Neuronal stem cell (in vitro differentiated cells): Measurements from ENCODE around the gene PKP2. TPM values are rescaled to one million over a fixed set of nuclear protein-coding genes. Genes with fewer than 3 reads are reported as not detected.

ENCODE experiments used
- DNase-seq: peaks from one replicate; pipeline ENCODE4 v3.0.0-alpha.2; 2013; ENCODE audit warnings: low spot score
- H2AFZ ChIP-seq: one replicate; pipeline ENCODE4 v1.6.1; 2013; ENCODE audit warnings: mild to moderate bottlenecking, low read length, inconsistent platforms
- H2AK5ac ChIP-seq: 2 replicates; pipeline ENCODE4 v1.6.1; 2013; ENCODE audit warnings: low read depth, mild to moderate bottlenecking, inconsistent platforms, low read length, moderate library complexity, mixed read lengths
- H2BK120ac ChIP-seq: 2 replicates; pipeline ENCODE4 v1.6.1; 2013; ENCODE audit warnings: low read depth, mild to moderate bottlenecking, inconsistent platforms, low read length, moderate library complexity, mixed read lengths
- H2BK12ac ChIP-seq: one replicate; pipeline ENCODE4 v1.6.1; 2013; ENCODE audit warnings: low read length, inconsistent platforms
- H2BK15ac ChIP-seq: 2 replicates; pipeline ENCODE4 v1.6.1; 2013; ENCODE audit warnings: mild to moderate bottlenecking, low read length, inconsistent platforms, mixed read lengths
- H2BK5ac ChIP-seq: one replicate; pipeline ENCODE4 v1.6.1; 2013; ENCODE audit warnings: inconsistent platforms, mild to moderate bottlenecking, low read length, moderate library complexity
- H3K14ac ChIP-seq: one replicate; pipeline ENCODE4 v1.6.1; 2013; ENCODE audit warnings: low read length, inconsistent platforms
- H3K18ac ChIP-seq: 2 replicates; pipeline ENCODE4 v1.6.1; 2013; ENCODE audit warnings: low read length, inconsistent platforms
- H3K23ac ChIP-seq: 2 replicates; pipeline ENCODE4 v1.6.1; 2013; ENCODE audit warnings: low read depth, mild to moderate bottlenecking, mixed read lengths, low read length, inconsistent platforms; ENCODE audit not compliant: poor library complexity
- H3K27ac ChIP-seq: replicated peaks from 3 replicates; pipeline ENCODE4 v1.5.1; 2013; ENCODE audit warnings: low read length, inconsistent platforms
- H3K27me3 ChIP-seq, 3 experiments: 2 replicates each; pipeline ENCODE4 v1.6.1; 2013; ENCODE audit warnings: low read length in 3 of 3, mild to moderate bottlenecking in 2 of 3, inconsistent platforms in 1 of 3, low read depth in 1 of 3, mixed read lengths in 1 of 3, moderate library complexity in 1 of 3; ENCODE audit not compliant: control insufficient read depth in 3 of 3, insufficient read depth in 3 of 3
- H3K36me3 ChIP-seq, 2 donors: replicated peaks in 1 of 2; 2 replicates each; pipeline ENCODE4 v1.6.1; 2013; ENCODE audit warnings: low read length in 2 of 2; ENCODE audit not compliant: control insufficient read depth in 2 of 2, insufficient read depth in 2 of 2
- H3K4ac ChIP-seq: 2 replicates; pipeline ENCODE4 v1.6.1; 2013; ENCODE audit warnings: inconsistent platforms, mild to moderate bottlenecking, low read length, moderate library complexity
- H3K4me1 ChIP-seq, 2 donors: 1 replicate in 1 of 2; 2 replicates in 1 of 2; pipeline ENCODE4 v1.6.1; 2013; ENCODE audit warnings: low read length in 2 of 2, low read depth in 1 of 2; ENCODE audit not compliant: control insufficient read depth in 2 of 2, insufficient read depth in 1 of 2
- H3K4me2 ChIP-seq: one replicate; pipeline ENCODE4 v1.6.1; 2013; ENCODE audit warnings: mild to moderate bottlenecking, low read length, inconsistent platforms; ENCODE audit not compliant: insufficient read depth, poor library complexity, severe bottlenecking
- H3K4me3 ChIP-seq, 2 donors: 2 replicates each; pipeline ENCODE4 v1.5.1; 2013; ENCODE audit warnings: low read length in 2 of 2, mild to moderate bottlenecking in 2 of 2, inconsistent platforms in 1 of 2, moderate library complexity in 1 of 2
- H3K79me1 ChIP-seq: one replicate; pipeline ENCODE4 v1.6.1; 2013; ENCODE audit warnings: low read depth, mild to moderate bottlenecking, inconsistent platforms, low read length, moderate library complexity
- H3K9ac ChIP-seq: one replicate; pipeline ENCODE4 v1.6.1; 2013; ENCODE audit warnings: mild to moderate bottlenecking, low read depth, low read length, inconsistent platforms; ENCODE audit not compliant: poor library complexity
- H3K9me3 ChIP-seq, 2 donors: replicated peaks in 1 of 2; 2 replicates each; pipeline versions ENCODE3 to v1.6.1; 2013; ENCODE audit warnings: low read length in 2 of 2, mild to moderate bottlenecking in 2 of 2, inconsistent platforms in 1 of 2, low read depth in 1 of 2, mixed read lengths in 1 of 2, moderate library complexity in 1 of 2; ENCODE audit not compliant: control insufficient read depth in 2 of 2, insufficient read depth in 1 of 2
- H4K8ac ChIP-seq: one replicate; pipeline ENCODE4 v1.6.1; 2013; ENCODE audit warnings: low read depth, mild to moderate bottlenecking, inconsistent platforms, low read length, moderate library complexity
- H4K91ac ChIP-seq: one replicate; pipeline ENCODE4 v1.6.1; 2013; ENCODE audit warnings: low read length, low read depth, mild to moderate bottlenecking, inconsistent platforms; ENCODE audit not compliant: poor library complexity
- WGBS, 2 donors: extraction: QIAGEN DNeasy Blood & Tissue Kit; methylation state at CpG; one replicate each; pipeline ENCODE4 v1.1.7; 2013; ENCODE audit warnings: missing lambda C conversion rate in 2 of 2, mixed read lengths in 1 of 2; ENCODE audit not compliant: insufficient read length in 2 of 2, insufficient replicate concordance in 1 of 2; ENCODE audit errors: extremely low coverage in 2 of 2; 5-methylcytosine and 5-hydroxymethylcytosine counted together
- polyA plus RNA-seq, 2 experiments: library from polyadenylated mRNA; stranded (reverse); fragments of 200-250 nt; gene quantifications; one replicate each; pipeline ENCODE4 v1.2.3, GENCODE V29; 2013

Gene PKP2
- 6.1 TPM for polyA plus RNA-seq (2013, experiment 1 of 2)
- 6.5 TPM for polyA plus RNA-seq (2013, experiment 2 of 2)

GRCh38 chr12:32896432-32897280, at the start of gene PKP2:
Gene PKP2 (minus strand): TSS chr12:32896777. CDS start chr12:32896731, 46 bp downstream.
- Histone ChIP-seq H2AK5ac (no peak within 1 kb of the TSS), H3K4me3 (peak within 1 kb of the TSS; percentile 67 to 98), H3K27me3 (peaks cover 0 to 45% (median 8%) of the 10 kb centered on the region in 3 experiments), H3K79me1 (no peaks in the 10 kb centered on the region), H3K4me2 (peak within 1 kb of the TSS; percentile 96), H2BK120ac (no peak within 1 kb of the TSS), H2BK12ac (no peak within 1 kb of the TSS), H3K27ac (no peak within 1 kb of the TSS), H4K8ac (peak within 1 kb of the TSS; percentile 24), H3K9me3 (no peaks in the 10 kb centered on the region), H4K91ac (no peak within 1 kb of the TSS), H3K4me1 (peaks cover 6 to 7% of the 10 kb centered on the region in 2 donors), H3K9ac (peak within 1 kb of the TSS; percentile 85), H2BK5ac (peak within 1 kb of the TSS; percentile 67), H3K14ac (peak within 1 kb of the TSS; percentile 10), H3K36me3 (no peaks in the 10 kb centered on the region), H3K23ac (peak within 1 kb of the TSS; percentile 86), H2BK15ac (no peak within 1 kb of the TSS), H2AFZ (peak within 1 kb of the TSS; percentile 99), H3K18ac (peak within 1 kb of the TSS; percentile 94), H3K4ac (no peak within 1 kb of the TSS)
- no CpG with 5 or more reads among the region's 94 CpGs for WGBS, 2 donors
- DNase-seq: peak; percentile 69

GRCh38 chr12:32944195-32944594, 47.6 kb upstream of the PKP2 start:
- no CpG with 5 or more reads among the region's 6 CpGs for WGBS, 2 donors
- no peak overlapping the region for H2BK12ac ChIP-seq
- H2BK5ac ChIP-seq: no peak overlapping the region
- H3K4me3 ChIP-seq: no peak overlapping the region
- H3K14ac ChIP-seq: no peak overlapping the region
- DNase-seq: no peak
- H3K4me1 ChIP-seq: no peaks in the 10 kb centered on the region
- no peak overlapping the region for H3K9ac ChIP-seq
- no peak overlapping the region for H2AFZ ChIP-seq
- H2BK15ac ChIP-seq: no peak overlapping the region
- no peak overlapping the region for H2BK120ac ChIP-seq
- no peak overlapping the region for H3K4ac ChIP-seq
- H4K91ac ChIP-seq: no peak overlapping the region
- no peak overlapping the region for H3K27ac ChIP-seq
- H3K9me3 ChIP-seq: no peaks in the 10 kb centered on the region
- H3K27me3 ChIP-seq: no peaks in the 10 kb centered on the region
- H3K23ac ChIP-seq: no peak overlapping the region
- no peaks in the 10 kb centered on the region for H3K79me1 ChIP-seq
- no peak overlapping the region for H3K4me2 ChIP-seq
- H2AK5ac ChIP-seq: no peak overlapping the region
- no peaks in the 10 kb centered on the region for H3K36me3 ChIP-seq
- no peak overlapping the region for H3K18ac ChIP-seq
- no peak overlapping the region for H4K8ac ChIP-seq

- no peaks in the 10 kb centered on the region for H3K36me3 ChIP-seq
- no peak overlapping the region for H3K4ac ChIP-seq
- H3K9ac ChIP-seq: no peak overlapping the region
- no peak overlapping the region for H2BK12ac ChIP-seq
- no peak overlapping the region for H4K91ac ChIP-seq
- no peaks in the 10 kb centered on the region for H3K9me3 ChIP-seq
- H2BK120ac ChIP-seq: no peak overlapping the region
- H3K23ac ChIP-seq: no peak overlapping the region
- H3K4me1 ChIP-seq: no peaks in the 10 kb centered on the region
- no peak overlapping the region for H2AFZ ChIP-seq
- H3K14ac ChIP-seq: no peak overlapping the region
- H3K27ac ChIP-seq: no peak overlapping the region
- no peak overlapping the region for H3K4me3 ChIP-seq
- H3K79me1 ChIP-seq: no peaks in the 10 kb centered on the region
- no peaks in the 10 kb centered on the region for H3K27me3 ChIP-seq
- H2BK15ac ChIP-seq: no peak overlapping the region
- no peak overlapping the region for H4K8ac ChIP-seq
- no peak overlapping the region for H3K18ac ChIP-seq
- H3K4me2 ChIP-seq: no peak overlapping the region
- no peak overlapping the region for H2BK5ac ChIP-seq
- H2AK5ac ChIP-seq: no peak overlapping the region
- WGBS, 2 donors: no CpG with 5 or more reads among the region's 3 CpGs
- DNase-seq: no peak
These were observed 43.2 kb upstream of the PKP2 start for GRCh38 chr12:32939801-32940200.

- no CpG with 5 or more reads among the region's 4 CpGs for WGBS, 2 donors
- no peaks in the 10 kb centered on the region for H3K4me1 ChIP-seq
- H4K91ac ChIP-seq: no peak overlapping the region
- H3K27ac ChIP-seq: no peak overlapping the region
- no peak overlapping the region for H2AFZ ChIP-seq
- no peak overlapping the region for H2AK5ac ChIP-seq
- H2BK15ac ChIP-seq: no peak overlapping the region
- H3K27me3 ChIP-seq: no peaks in the 10 kb centered on the region
- no peak overlapping the region for H3K9ac ChIP-seq
- H2BK12ac ChIP-seq: no peak overlapping the region
- H2BK120ac ChIP-seq: no peak overlapping the region
- H3K14ac ChIP-seq: no peak overlapping the region
- H3K4me2 ChIP-seq: no peak overlapping the region
- DNase-seq: no peak
- peaks cover 1% of the 10 kb centered on the region for H3K79me1 ChIP-seq
- no peak overlapping the region for H3K23ac ChIP-seq
- H3K9me3 ChIP-seq: no peaks in the 10 kb centered on the region
- no peaks in the 10 kb centered on the region for H3K36me3 ChIP-seq
- no peak overlapping the region for H3K4me3 ChIP-seq
- H3K18ac ChIP-seq: no peak overlapping the region
- H4K8ac ChIP-seq: no peak overlapping the region
- H2BK5ac ChIP-seq: no peak overlapping the region
- H3K4ac ChIP-seq: no peak overlapping the region
These were observed 30.4 kb upstream of the PKP2 start for GRCh38 chr12:32926963-32927362.
